Activated T-cell treated with anti-CD3 and anti-CD28 coated beads for 48 hours (primary cell): ENCODE results near the gene SLC27A3.
A peak's percentile ranks its signal among the peaks of the same experiment; 100 is the strongest.
"Not testable (repeated sequence)": the region's sequence is repeated elsewhere in the genome, so short reads cannot be mapped to it uniquely, and the experiment has no call there.

Source experiments
- DNase-seq: peaks from one replicate; pipeline ENCODE4 v3.0.0-alpha.2; 2020; ENCODE audit warnings: low read depth

Gene SLC27A3

DNA sequence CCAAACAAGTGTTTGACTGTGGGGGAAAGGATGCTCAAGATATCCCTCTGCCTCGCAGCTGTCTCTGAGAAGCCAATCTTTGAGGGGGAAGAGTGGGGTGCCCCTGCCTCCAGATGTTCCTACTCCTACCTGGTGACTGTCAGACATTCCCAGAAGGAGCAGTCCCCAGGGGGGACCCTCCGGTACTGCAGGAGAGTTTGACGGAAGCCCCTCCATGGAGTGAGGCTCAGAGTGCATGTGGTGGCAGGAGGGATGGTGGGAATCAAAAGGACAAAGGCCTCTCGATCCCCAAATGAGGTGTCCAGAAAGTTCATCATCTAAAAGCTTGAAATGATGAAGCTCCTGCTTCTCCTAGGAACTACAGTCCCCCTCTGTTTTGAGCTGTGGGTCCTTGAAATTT, 5.3 kb downstream of the SLC27A3 start:
- no peak for DNase-seq

- DNase-seq: not testable (repeated sequence)
Observed at GRCh38 chr1:153782648-153783047, 7.4 kb downstream of the SLC27A3 start.

DNA sequence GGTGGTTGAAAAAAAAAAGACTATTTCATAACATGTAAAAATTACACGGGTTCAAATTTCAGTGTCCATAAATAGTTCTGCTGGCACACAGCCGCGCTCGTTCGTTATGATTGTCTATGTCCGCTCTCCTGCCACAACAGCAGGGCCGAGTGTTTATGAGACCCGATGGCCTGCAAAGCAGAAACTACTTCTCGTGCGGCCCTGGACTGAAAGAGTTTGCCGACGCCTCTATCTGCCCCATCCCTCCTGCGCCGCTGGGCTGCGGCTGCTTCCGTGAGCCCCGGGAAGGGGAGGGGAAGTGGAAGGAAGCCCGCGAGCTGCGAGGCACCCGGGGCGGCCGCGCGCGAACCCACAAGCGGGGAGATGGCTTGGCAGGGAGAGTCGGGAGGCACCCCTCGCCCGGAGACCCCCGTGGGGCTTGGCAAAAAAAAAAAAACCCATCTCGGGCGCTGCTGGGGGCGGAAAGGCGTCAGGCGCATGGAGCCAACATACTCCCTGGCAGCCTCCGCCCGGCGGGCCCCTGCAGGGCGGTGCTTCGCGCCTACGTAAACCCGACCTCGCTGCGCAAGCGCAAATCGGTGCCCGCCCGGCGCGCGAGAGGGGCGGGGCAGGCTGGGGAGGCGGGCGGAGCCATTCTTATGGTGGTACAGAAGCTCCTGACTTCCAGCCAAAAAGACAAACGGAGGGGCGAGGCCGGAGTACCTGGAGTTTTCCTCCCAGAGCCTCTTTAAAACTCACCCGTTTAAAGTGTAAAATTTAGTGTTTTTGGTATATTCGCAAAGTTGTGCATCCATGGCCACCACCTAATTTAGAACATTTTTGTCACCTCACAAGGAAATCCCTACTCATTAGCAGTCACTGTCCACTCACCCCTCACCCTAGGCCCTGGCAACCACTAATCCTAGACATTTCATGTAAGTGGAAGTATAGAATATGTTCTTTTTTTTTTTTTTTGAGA, 8.3 kb downstream of the SLC27A3 start:
- DNase-seq: peak; percentile 92

DNA sequence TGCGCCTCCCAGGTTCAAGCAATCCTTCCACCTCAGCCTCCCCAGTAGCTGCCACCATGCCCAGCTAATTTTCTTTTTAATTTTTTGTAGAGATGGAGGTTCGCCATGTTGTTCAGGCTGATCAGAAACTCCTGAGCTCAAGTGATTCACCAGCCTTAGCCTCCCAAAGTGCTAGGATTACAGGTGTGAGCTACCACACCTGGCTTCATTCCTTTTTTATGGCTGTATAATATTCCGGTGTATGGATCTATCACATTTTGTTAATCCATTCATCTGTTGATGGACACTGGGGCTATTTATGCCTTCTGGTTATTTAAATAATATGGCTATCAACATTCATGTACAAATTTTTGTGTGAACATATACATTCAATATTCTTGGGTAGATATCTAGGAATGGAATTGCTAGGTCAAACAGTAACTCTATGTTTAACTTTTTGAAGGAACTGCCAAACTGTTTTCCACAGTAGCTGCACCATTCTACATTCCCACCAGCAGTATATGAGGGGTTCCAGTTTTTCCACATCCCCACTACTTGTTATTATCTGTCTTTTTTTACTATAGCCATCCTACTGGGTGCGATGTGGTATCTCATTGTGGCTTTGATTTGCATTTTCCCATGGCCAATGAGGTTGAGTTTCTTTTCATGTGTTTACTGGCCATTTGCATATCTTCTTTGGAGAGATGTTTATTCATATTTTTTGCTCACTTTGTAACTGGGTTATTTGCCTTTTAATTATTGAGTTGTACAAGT, 11.0 kb downstream of the SLC27A3 start:
- no peak for DNase-seq

- DNase-seq: no peak
Observed at GRCh38 chr1:153789478-153790034, 14.3 kb downstream of the SLC27A3 start.

GRCh38 chr1:153790313-153790965, 15.2 kb downstream of the SLC27A3 start:
- no peak for DNase-seq

- no peak for DNase-seq
Observed at GRCh38 chr1:153790966-153791647, 15.9 kb downstream of the SLC27A3 start.

GRCh38 chr1:153791648-153792253, 16.5 kb downstream of the SLC27A3 start:
- no peak for DNase-seq

DNA sequence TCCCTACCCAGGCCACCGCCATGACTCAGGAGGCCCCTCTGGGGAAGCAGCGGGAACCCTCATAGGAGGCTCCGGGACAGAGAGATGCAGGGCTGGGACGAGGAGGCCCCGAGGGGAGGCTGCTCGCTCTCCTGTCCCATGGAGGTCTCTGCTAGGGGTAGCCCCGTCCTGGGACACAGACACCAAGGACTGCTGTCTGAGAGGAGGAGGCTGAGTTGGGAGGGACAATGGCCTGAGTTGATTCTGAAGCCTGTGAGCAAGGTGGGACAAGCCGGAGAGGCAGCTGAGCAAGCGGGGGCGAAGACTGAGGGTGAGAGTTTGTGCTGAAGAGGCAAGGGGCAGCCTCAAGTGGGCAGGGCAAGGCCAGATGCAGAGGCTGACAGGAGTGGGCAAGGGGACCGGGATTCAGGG, 17.4 kb downstream of the SLC27A3 start:
- no peak for DNase-seq

- no peak for DNase-seq
Observed at GRCh38 chr1:153793261-153793972, 18.2 kb downstream of the SLC27A3 start.

DNA sequence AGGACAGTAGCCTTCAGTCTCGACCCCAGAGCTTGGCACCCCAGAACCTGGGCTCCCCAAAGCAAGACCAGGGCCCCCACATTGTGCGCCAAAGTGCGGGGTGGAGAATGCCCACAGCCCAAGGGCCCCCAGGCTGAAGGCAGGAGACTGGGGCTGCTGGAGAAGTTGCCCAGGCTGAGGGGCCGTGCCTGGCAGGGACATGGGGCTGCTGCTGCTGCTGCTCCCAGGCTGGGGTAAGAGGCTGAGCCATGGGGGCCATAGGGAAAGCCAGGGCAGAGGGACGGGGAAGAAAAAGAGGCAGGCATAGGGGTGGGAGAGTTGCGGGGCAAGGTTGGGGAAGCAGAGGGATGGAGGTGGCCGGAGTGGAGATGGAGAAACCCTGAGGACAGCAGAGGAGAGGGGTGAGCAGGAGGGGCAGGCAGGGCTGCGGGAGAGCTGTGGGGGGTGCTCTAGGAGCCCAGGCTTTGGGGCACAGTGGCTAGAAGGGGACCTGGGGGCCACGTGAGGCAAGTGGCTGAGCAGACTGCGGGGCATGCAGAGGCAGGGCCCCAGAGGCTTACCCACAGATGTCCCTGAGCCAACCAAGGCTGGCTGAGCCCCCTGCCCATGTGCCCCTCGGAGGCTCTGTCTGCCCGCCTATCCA, 18.9 kb downstream of the SLC27A3 start:
- DNase-seq: no peak

DNA sequence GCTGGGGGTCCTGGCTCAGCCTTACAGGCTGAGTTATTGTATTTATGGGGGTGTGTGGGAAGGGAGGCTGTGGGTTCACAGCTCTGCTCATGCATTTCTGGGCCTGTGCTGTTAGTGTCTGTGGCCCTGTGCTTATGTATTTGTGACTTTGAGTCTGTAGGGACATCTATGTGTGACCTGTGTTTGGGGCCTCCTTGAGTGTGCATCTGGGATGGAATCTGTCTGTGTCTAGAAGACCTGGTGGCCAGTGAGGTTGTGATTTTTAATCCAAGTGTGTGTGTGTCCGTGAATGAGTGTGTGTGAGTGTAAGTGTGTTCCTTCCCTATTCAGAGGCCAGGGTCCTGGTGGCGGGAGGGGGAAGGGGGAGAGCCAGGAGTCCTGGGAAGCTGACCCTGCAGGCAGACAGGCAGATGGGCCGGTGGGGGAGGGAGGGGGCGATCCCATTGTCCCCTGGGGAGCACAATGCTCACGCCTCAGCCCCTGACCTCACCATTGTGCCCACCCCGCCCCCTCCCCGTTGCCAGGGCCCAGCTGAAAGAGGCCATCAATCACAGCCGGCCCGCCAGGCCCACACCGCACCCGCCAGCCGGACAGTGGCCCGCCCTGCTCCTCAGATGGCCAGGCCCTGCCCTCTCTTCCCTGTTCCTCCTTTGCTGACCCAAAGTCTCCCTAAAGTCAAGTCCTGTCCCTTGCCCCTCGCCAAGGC, 19.6 kb downstream of the SLC27A3 start:
- no peak for DNase-seq

DNA sequence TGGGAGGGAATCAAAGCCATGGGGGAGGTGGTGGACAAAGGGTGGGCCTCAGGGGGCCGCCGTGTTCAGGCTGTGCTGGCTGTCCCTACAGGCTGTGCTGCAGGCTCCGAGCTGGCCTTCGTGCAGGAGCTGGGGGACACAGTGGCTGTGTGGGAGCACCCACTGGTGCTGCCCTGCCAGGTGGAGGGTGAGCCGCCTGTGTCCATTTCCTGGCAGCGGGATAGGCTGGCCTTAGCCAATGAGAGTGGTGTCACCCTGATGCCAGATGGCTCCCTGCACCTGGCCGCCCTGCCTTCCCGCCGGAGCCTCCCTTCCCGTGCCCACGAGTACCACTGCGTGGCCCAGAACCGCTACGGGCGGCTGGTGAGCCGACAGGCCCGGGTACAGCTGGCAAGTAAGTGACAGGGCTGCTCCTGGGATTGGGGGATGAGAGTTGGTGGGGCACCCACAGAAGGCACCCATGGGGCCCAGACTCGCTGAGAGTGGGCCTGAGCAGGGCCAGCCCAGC, 20.2 kb downstream of the SLC27A3 start:
- DNase-seq: no peak

- no peak for DNase-seq
Observed at GRCh38 chr1:153795934-153796785, 21.0 kb downstream of the SLC27A3 start.

GRCh38 chr1:153796786-153797659, 21.8 kb downstream of the SLC27A3 start:
- DNase-seq: peak; percentile 69

GRCh38 chr1:153798468-153798780, 23.2 kb downstream of the SLC27A3 start:
- DNase-seq: no peak

GRCh38 chr1:153799016-153799415, 23.8 kb downstream of the SLC27A3 start:
- no peak for DNase-seq
